ENCODE results near the gene POU2F1.

Gene POU2F1

GRCh38 chr1:167272369-167272957 is 51.8 kb downstream of the POU2F1 start:
- DNase-seq (ENCODE audit: low read depth) = no peak

GRCh38 chr1:167273027-167273800 is 52.5 kb downstream of the POU2F1 start:
- no peak for DNase-seq (ENCODE audit: low read depth)

- DNase-seq (ENCODE audit: low read depth) = no peak
These were observed 53.4 kb downstream of the POU2F1 start for GRCh38 chr1:167274061-167274460.

GRCh38 chr1:167276969-167277368 is 56.3 kb downstream of the POU2F1 start:
- DNase-seq (ENCODE audit: low read depth) = no peak

DNA sequence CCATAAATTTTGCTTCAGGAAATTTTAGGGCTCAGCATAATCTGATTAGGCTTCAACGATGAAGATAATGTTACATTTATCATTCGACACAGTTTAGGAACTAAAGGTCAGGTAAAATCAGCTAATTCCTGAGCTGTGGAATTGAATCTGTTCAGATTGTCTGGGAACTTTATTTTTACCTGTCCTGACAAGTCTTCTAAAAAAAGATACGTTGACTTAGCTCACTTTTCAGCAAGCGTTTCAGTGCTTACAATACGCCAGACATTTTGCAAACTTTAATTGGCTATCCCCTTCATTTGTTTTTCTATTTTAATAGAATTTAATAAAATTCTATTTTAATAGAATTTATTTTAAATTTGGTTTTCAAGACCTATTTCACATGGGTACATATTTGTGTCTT is 57.8 kb downstream of the POU2F1 start:
- DNase-seq (ENCODE audit: low read depth) = no peak

GRCh38 chr1:167280912-167281311 is 60.2 kb downstream of the POU2F1 start:
- no peak for DNase-seq (ENCODE audit: low read depth)

DNA sequence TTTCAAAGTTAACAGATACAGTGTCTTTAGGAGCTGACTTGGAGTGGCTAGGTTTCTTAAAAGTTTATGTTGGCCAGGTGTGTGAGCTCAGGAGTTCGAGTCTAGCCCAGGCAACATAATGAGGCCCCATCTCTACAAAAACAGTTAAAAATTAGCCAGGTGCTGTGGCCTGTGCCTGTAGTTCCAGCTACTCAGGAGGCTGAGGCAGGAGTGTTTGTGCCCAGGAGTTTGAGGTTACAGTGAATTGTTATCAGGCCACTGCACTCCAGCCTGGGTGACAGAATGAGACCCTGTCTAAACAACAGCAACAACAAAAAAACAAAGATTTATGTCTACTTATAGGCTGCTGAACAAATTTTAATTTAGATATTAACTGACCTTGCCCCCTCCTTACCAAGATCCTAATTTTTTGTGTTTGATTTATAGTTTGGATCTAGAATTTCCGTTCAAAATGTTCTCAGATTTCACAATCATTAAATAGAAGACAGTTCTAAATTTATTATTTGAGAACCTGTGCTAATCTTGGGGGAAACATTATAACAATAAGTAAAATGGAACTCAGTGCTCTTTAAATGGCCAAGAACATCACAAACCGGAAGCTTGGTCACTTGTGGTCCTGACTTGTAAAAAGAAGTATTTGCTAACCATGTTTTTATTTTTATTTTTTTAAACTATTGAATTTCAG is 67.8 kb downstream of the POU2F1 start:
- DNase-seq (ENCODE audit: low read depth) = no peak

DNA sequence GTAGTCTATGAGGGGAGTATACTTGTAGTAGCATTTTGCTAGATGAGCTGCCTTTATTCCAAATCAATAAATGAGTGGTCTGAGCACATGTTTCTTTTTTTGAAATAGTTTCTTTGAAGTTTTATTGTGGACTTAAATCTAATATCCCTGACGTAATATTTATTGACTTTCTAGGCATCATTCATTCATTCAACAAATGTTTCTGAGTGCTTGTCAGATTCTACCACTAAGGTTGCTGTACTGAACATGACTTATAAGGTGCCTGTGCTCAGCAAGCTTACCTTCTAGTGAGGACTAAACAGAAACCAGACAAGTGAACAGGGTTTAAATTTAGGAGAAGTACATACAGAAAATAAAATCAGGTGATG is 68.4 kb downstream of the POU2F1 start:
- DNase-seq (ENCODE audit: low read depth) = no peak

- no peak for DNase-seq (ENCODE audit: low read depth)
These were observed 69.3 kb downstream of the POU2F1 start for GRCh38 chr1:167289966-167290365.

- DNase-seq (ENCODE audit: low read depth) = no peak
These were observed 71.0 kb downstream of the POU2F1 start for GRCh38 chr1:167291539-167292185.

- no peak for DNase-seq (ENCODE audit: low read depth)
These were observed 71.5 kb downstream of the POU2F1 start for GRCh38 chr1:167292216-167292615.

DNA sequence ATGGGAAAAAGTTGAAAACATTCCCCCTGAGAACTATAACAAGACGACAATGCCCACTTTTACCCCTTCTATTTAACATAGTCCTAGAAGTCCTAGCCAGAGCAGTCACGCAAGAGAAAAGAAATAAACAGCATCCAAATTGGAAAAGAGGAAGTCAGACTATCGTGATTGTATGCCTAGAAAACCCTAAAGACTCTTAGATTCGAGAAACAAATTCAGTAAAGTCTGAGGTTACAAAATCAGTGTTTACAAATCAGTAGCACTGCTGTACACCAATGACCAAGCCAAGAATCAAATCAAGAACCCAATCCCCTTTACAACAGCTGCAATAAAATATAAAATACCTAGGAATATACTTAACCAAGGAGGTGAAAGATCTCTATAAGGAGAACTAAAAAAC is 72.4 kb downstream of the POU2F1 start:
- no peak for DNase-seq (ENCODE audit: low read depth)

- no peak for DNase-seq (ENCODE audit: low read depth)
These were observed 73.8 kb downstream of the POU2F1 start for GRCh38 chr1:167294528-167294927.

DNA sequence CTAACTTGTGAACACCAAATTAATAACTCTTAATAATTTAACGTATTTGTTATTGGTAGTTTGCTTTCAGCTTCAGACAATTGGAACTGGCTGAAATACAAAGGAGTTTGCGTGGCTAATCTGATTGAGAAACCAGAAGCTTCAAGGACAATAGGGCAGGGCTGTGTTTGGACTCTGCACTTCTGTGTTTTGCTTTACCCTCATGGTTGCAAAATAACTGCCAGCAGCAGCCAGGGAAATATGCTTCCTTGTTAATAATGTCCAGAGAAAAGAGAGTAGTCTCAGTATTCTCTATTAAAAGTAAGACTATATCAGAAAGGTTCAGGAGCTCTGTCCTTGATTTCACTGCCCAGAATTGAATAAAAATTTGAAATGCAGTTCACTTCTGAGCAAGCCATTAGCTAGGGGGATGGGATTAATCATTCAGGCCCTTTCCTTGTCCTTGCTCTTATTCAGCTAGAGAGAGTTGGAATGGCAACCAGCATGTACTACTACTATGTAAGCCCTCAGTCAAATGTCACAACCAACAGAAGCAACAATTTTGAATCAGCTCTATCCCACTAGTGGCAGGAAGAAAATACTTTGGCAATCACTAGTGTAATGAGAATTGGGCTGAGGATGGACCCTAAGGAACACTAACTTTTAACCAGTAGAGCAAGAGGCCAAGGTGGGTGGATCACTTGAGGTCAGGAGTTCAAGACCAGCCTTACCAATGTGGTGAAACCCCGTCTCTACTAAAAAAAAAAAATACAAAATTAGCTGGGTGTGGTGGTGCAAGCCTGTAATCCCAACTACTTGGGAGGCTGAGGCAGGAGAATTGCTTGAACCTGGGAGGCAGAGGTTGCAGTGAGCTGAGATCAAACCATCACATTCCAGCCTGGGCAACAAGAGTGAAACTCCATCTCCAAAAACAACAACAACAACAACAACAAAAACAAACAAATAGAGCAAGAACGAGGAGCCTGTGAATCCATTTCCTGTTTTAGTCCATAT is 76.8 kb downstream of the POU2F1 start:
- DNase-seq (ENCODE audit: low read depth) = no peak

- DNase-seq (ENCODE audit: low read depth) = no peak
These were observed 77.6 kb downstream of the POU2F1 start for GRCh38 chr1:167298325-167298724.

DNA sequence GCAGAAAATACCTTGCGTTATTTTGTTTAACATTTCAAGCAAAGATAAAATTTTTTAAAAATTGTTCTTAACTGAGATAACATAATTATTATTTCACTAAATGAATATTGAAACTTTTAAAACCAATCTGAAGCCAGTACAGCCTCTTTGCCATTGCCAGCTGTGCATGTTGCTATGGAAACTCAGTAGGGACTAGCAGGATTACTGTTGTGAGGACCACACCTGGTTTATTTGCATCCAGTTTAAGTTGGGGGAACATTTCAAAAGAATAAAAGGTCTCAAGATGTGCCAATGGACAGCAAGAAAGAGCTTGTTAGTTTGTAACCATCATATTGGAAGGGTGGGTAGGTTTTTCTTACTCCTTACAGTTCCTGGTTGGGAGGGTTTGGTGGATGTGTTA is 80.7 kb downstream of the POU2F1 start:
- DNase-seq (ENCODE audit: low read depth) = no peak

- DNase-seq (ENCODE audit: low read depth) = no peak
These were observed 83.5 kb downstream of the POU2F1 start for GRCh38 chr1:167304165-167304564.

- no peak for DNase-seq (ENCODE audit: low read depth)
These were observed 84.5 kb downstream of the POU2F1 start for GRCh38 chr1:167305059-167305705.

GRCh38 chr1:167305706-167306277 is 85.1 kb downstream of the POU2F1 start:
- DNase-seq (ENCODE audit: low read depth) = no peak

GRCh38 chr1:167310732-167311131 is 90.0 kb downstream of the POU2F1 start:
- DNase-seq (ENCODE audit: low read depth) = no peak

- no peak for DNase-seq (ENCODE audit: low read depth)
These were observed 92.2 kb downstream of the POU2F1 start for GRCh38 chr1:167312871-167313270.
